H1 (cell line): ENCODE data around the gene PTH1R. TPM values are rescaled to one million over a fixed set of nuclear protein-coding genes. Genes with fewer than 3 reads are reported as not detected.

Source experiments
- CTCF ChIA-PET: fragments of 300-600 bp; sonication (Branson Sonifier 250); formaldehyde crosslinking; loops from one replicate; lab custom pipeline; 2021; ENCODE audit not compliant: partially characterized antibody; lab: Charles Lee
- POLR2A ChIA-PET: fragments of 300-600 bp; sonication (Branson Sonifier 250); formaldehyde crosslinking; loops from one replicate; lab custom pipeline; 2021; ENCODE audit warnings: inconsistent platforms; ENCODE audit not compliant: partially characterized antibody; lab: Charles Lee
- DNase-seq, 2 experiments: peaks; one replicate each; pipeline versions ENCODE4 v3.0.0 to v3.0.0-alpha.2; 2010 to 2022; ENCODE audit warnings: low spot score in 2 of 2, low read depth in 1 of 2, mixed read lengths in 1 of 2
- FAIRE-seq: peaks from 2 replicates; lab custom pipeline; 2011; peaks lifted over from hg19 to GRCh38; lab: Jason Lieb, UNC
- H2AFZ ChIP-seq: 2 replicates; pipeline ENCODE4 v1.8.1; 2012; ENCODE audit warnings: low read length, inconsistent platforms
- H2AK5ac ChIP-seq: 2 replicates; pipeline ENCODE4 v1.6.1; 2013; ENCODE audit warnings: low read depth, low read length
- H2BK120ac ChIP-seq: replicated peaks from 2 replicates; pipeline ENCODE3; 2013; ENCODE audit warnings: low read depth, low read length, inconsistent platforms
- H2BK12ac ChIP-seq: 2 replicates; pipeline ENCODE4 v1.6.1; 2013; ENCODE audit warnings: low read depth, low read length
- H2BK15ac ChIP-seq: 2 replicates; pipeline ENCODE4 v1.6.1; 2013; ENCODE audit warnings: low read length
- H2BK20ac ChIP-seq: 2 replicates; pipeline ENCODE4 v1.6.1; 2013; ENCODE audit warnings: low read length
- H2BK5ac ChIP-seq: 2 replicates; pipeline ENCODE4 v1.6.1; 2013; ENCODE audit warnings: low read depth, low read length
- H3K14ac ChIP-seq: 2 replicates; pipeline ENCODE4 v1.6.1; 2013; ENCODE audit warnings: inconsistent platforms; ENCODE audit not compliant: insufficient read length
- H3K18ac ChIP-seq: 2 replicates; pipeline ENCODE4 v1.6.1; 2013; ENCODE audit warnings: low read length; ENCODE audit errors: extremely low read depth
- H3K23ac ChIP-seq: 2 replicates; pipeline ENCODE4 v1.6.1; 2013; ENCODE audit warnings: inconsistent platforms; ENCODE audit not compliant: insufficient read length
- H3K23me2 ChIP-seq: 2 replicates; pipeline ENCODE4 v1.6.1; 2013; ENCODE audit warnings: low read depth, low read length
- H3K27ac ChIP-seq: 2 replicates; pipeline ENCODE4 v1.6.1; 2011; ENCODE audit warnings: low read depth, low read length, inconsistent platforms
- H3K27me3 ChIP-seq, 4 experiments: replicated peaks in 1 of 4; 1 replicate in 1 of 4; 2 replicates in 3 of 4; pipeline versions ENCODE4 v1.6.1 to v1.8.1; 2011 to 2013; ENCODE audit warnings: low read length in 3 of 4, mild to moderate bottlenecking in 3 of 4, inconsistent platforms in 2 of 4, mixed read lengths in 2 of 4, moderate library complexity in 1 of 4; ENCODE audit not compliant: control insufficient read depth in 3 of 4, insufficient read depth in 3 of 4; ENCODE audit errors: extremely low read depth in 1 of 4
- H3K36me3 ChIP-seq, 4 experiments: 2 replicates each; pipeline versions ENCODE4 v1.6.1 to v1.8.1; 2011 to 2013; ENCODE audit warnings: mild to moderate bottlenecking in 4 of 4, low read length in 3 of 4, moderate library complexity in 2 of 4, control low read depth in 1 of 4, inconsistent platforms in 1 of 4; ENCODE audit not compliant: insufficient read depth in 4 of 4, control insufficient read depth in 2 of 4
- H3K4ac ChIP-seq: replicated peaks from 2 replicates; pipeline ENCODE3; 2013; ENCODE audit warnings: low read length, low read depth, mixed read lengths, inconsistent platforms; ENCODE audit not compliant: insufficient read length
- H3K4me1 ChIP-seq, 4 experiments: replicated peaks in 1 of 4; 1 replicate in 1 of 4; 2 replicates in 3 of 4; pipeline versions ENCODE4 v1.6.1 to v1.8.1; 2011 to 2013; ENCODE audit warnings: low read length in 3 of 4, inconsistent platforms in 2 of 4, mixed read lengths in 1 of 4; ENCODE audit not compliant: insufficient read depth in 4 of 4, control insufficient read depth in 3 of 4
- H3K4me2 ChIP-seq, 2 experiments: 2 replicates each; pipeline versions ENCODE4 v1.6.1 to v1.8.1; 2011 to 2013; ENCODE audit warnings: low read depth in 2 of 2, low read length in 2 of 2, control low read depth in 1 of 2, inconsistent platforms in 1 of 2, mild to moderate bottlenecking in 1 of 2; ENCODE audit not compliant: insufficient read depth in 1 of 2
- H3K4me3 ChIP-seq, 4 experiments: fragments of 200-600, 300-600 bp in 1 of 4; sonication (generic), shearing (Covaris generic), sonication (Bioruptor Twin) in 1 of 4; 2 replicates each; pipeline versions ENCODE4 v1.5.1 to v1.8.1; 2011 to 2016; ENCODE audit warnings: low read length in 4 of 4, low read depth in 3 of 4, control low read depth in 2 of 4, inconsistent platforms in 2 of 4, mild to moderate bottlenecking in 2 of 4, mixed read lengths in 1 of 4, moderate library complexity in 1 of 4; ENCODE audit not compliant: insufficient read depth in 2 of 4; ENCODE audit errors: extremely low read depth in 1 of 4
- H3K56ac ChIP-seq: replicated peaks from 2 replicates; pipeline ENCODE3; 2013; ENCODE audit warnings: low read depth, mild to moderate bottlenecking, mixed read lengths, low read length, inconsistent platforms; ENCODE audit not compliant: insufficient read length
- H3K79me1 ChIP-seq: 2 replicates; pipeline ENCODE4 v1.6.1; 2013; ENCODE audit warnings: low read depth, low read length, control low read depth
- H3K79me2 ChIP-seq, 2 experiments: 2 replicates each; pipeline versions ENCODE4 v1.6.1 to v1.8.1; 2012 to 2013; ENCODE audit warnings: low read length in 2 of 2, mild to moderate bottlenecking in 2 of 2, inconsistent platforms in 1 of 2; ENCODE audit not compliant: insufficient read depth in 2 of 2, control insufficient read depth in 1 of 2
- H3K9ac ChIP-seq, 4 experiments: replicated peaks in 1 of 4; 1 replicate in 1 of 4; 2 replicates in 3 of 4; pipeline versions ENCODE4 v1.6.1 to v1.8.1; 2011 to 2013; ENCODE audit warnings: low read depth in 3 of 4, low read length in 3 of 4, control low read depth in 2 of 4, mild to moderate bottlenecking in 2 of 4, moderate library complexity in 2 of 4, inconsistent platforms in 1 of 4; ENCODE audit errors: extremely low read depth in 1 of 4
- H3K9me3 ChIP-seq, 2 experiments: 2 replicates each; pipeline versions ENCODE4 v1.6.1 to v1.8.1; 2012 to 2013; ENCODE audit warnings: mild to moderate bottlenecking in 2 of 2, moderate library complexity in 2 of 2, control low read depth in 1 of 2, inconsistent platforms in 1 of 2, low read depth in 1 of 2, low read length in 1 of 2, mixed read lengths in 1 of 2; ENCODE audit not compliant: insufficient read depth in 2 of 2
- H4K20me1 ChIP-seq, 2 experiments: replicated peaks in 1 of 2; 2 replicates each; pipeline versions ENCODE3 to v1.8.1; 2011 to 2013; ENCODE audit warnings: inconsistent platforms in 2 of 2, low read length in 2 of 2, mild to moderate bottlenecking in 1 of 2; ENCODE audit not compliant: insufficient read depth in 2 of 2, control insufficient read depth in 1 of 2
- H4K5ac ChIP-seq: 2 replicates; pipeline ENCODE4 v1.6.1; 2013; ENCODE audit warnings: low read length, low read depth, mixed read lengths, inconsistent platforms; ENCODE audit not compliant: insufficient read length
- H4K8ac ChIP-seq: 2 replicates; pipeline ENCODE4 v1.8.0; 2013; ENCODE audit warnings: mild to moderate bottlenecking, moderate library complexity, low read length, inconsistent platforms; ENCODE audit not compliant: insufficient read depth; ENCODE audit errors: extremely low read depth
- H4K91ac ChIP-seq: replicated peaks from 2 replicates; pipeline ENCODE3; 2013; ENCODE audit warnings: low read length, mixed read lengths, inconsistent platforms; ENCODE audit not compliant: insufficient read length
- CBX5 ChIP-seq: fragments of 300-800, 300-1000 bp; sonication (generic); IDR thresholded peaks from 2 replicates; pipeline ENCODE4 v1.7.1; 2016; ENCODE audit warnings: antibody characterized with exemption, low read length, low read depth
- FOSL1 ChIP-seq: IDR thresholded peaks from 2 replicates; pipeline ENCODE4 v1.6.1; 2011; ENCODE audit warnings: mild to moderate bottlenecking, low read depth, low read length, moderate library complexity; ENCODE audit not compliant: insufficient read depth
- RXRA ChIP-seq: IDR thresholded peaks from 2 replicates; pipeline ENCODE4 v1.6.1; 2011; ENCODE audit warnings: low read depth, mild to moderate bottlenecking, low read length, moderate library complexity; ENCODE audit not compliant: insufficient read depth
- SUZ12 ChIP-seq: fragments of 200-600 bp; sonication (generic); IDR thresholded peaks from 2 replicates; pipeline ENCODE4 v1.6.1; 2012; ENCODE audit warnings: mild to moderate bottlenecking, inconsistent platforms, low read length, moderate library complexity, mixed read lengths
- USF2 ChIP-seq: IDR thresholded peaks from 2 replicates; pipeline ENCODE4 v1.6.1; 2011; ENCODE audit warnings: low read length, improper control_type of control experiment
- YY1 ChIP-seq: IDR thresholded peaks from 2 replicates; pipeline ENCODE4 v1.6.1; 2011; ENCODE audit warnings: low read depth, mild to moderate bottlenecking, low read length
- WGBS, 2 experiments: shearing (Covaris generic) in 1 of 2; methylation state at CpG; one replicate each; pipeline versions ENCODE4 v1.1.6 to v1.1.7; 2013 to 2015; ENCODE audit warnings: low lambda C conversion rate in 2 of 2, mixed read lengths in 2 of 2, inconsistent platforms in 1 of 2, low coverage in 1 of 2, missing lambda C conversion rate in 1 of 2; ENCODE audit not compliant: insufficient replicate concordance in 2 of 2, insufficient coverage in 1 of 2, insufficient read length in 1 of 2; ENCODE audit errors: extremely low coverage in 1 of 2, missing lambda C conversion rate in 1 of 2; 5-methylcytosine and 5-hydroxymethylcytosine counted together
- polyA plus RNA-seq, 7 experiments: library from polyadenylated mRNA; depleted of rRNA in 3 of 7; stranded (reverse) in 5 of 7; unstranded in 2 of 7; fragments of >200 nt in 5 of 7; fragments of 200-250 nt in 2 of 7; gene quantifications; 1 replicate in 5 of 7; 2 replicates in 1 of 7; 4 replicates in 1 of 7; pipeline versions ENCODE4 v1.2.1 to v1.2.3, GENCODE V29; 2011 to 2013; ENCODE audit warnings: missing spikeins in 2 of 7, mixed read lengths in 2 of 7
- total RNA-seq: library from RNA; stranded (reverse); fragmentation: NEBNext Ultra II Directional; extraction: Animal tissue kit (Norgen Biotek cat#: 25700); gene quantifications from 2 replicates; pipeline ENCODE4 v1.2.1, GENCODE V29; 2021

The PTH1R gene
- total and polyA plus RNA-seq, 2 of the 8 experiments (the other 6 are each of a cell fraction or from before 2014, with no cell fraction given), result 0.57 to 1.5 TPM

GRCh38 chr3:46901061-46901460, 23.5 kb downstream of the PTH1R start:
- H2AK5ac ChIP-seq, result no peak overlapping the region
- no peak overlapping the region for H2AFZ ChIP-seq
- H3K18ac ChIP-seq, result no peak overlapping the region
- TF ChIP-seq FOSL1, result no peak
- no peak for TF ChIP-seq USF2
- TF ChIP-seq CBX5, result no peak
- no peak for TF ChIP-seq RXRA
- no peak for TF ChIP-seq YY1
- no peak for TF ChIP-seq SUZ12
- TF ChIP-seq, all 59 proteins: peak for 0
- Histone ChIP-seq H3K27me3 (peaks cover 0 to 26% (median 20%) of the 10 kb centered on the region in 4 experiments; a peak in 5 of 7 replicates), H3K56ac (no peak overlapping the region), H2BK12ac (no peak overlapping the region), H3K4ac (no peak overlapping the region), H4K5ac (no peak overlapping the region), H3K79me1 (no peaks in the 10 kb centered on the region), H3K23me2 (peaks cover 5% of the 10 kb centered on the region; the same call in 1 of the 2 replicates), H3K4me3 (no peak overlapping the region), H3K9ac (no peak overlapping the region), H3K79me2 (no peaks in the 10 kb centered on the region), H3K4me1 (peaks cover 0 to 7% (median 2%) of the 10 kb centered on the region in 4 experiments; a peak in 4 of 7 replicates), H2BK20ac (no peak overlapping the region), H2BK120ac (no peak overlapping the region), H2BK15ac (no peak overlapping the region), H3K27ac (no peak overlapping the region), H2BK5ac (no peak overlapping the region), H3K23ac (no peak overlapping the region), H4K8ac (no peak overlapping the region), H3K36me3 (no peaks in the 10 kb centered on the region), H4K91ac (no peak overlapping the region), H3K14ac (no peak overlapping the region), H3K4me2 (no peak overlapping the region), H4K20me1 (peaks cover 0 to 2% of the 10 kb centered on the region in 2 experiments), H3K9me3 (no peaks in the 10 kb centered on the region)
- FAIRE-seq (no peak), DNase-seq (no peak)
- WGBS, 2 experiments, result 83% methylated on average over 3 of the region's 3 CpGs; no CpG with 5 or more reads in 1 of the 2 experiments
- ChIA-PET POLR2A (interaction anchor here (1.0 to 1.6 kb wide), 3 partner anchors 8 to 480 kb away, joined by 3 to 4 read pairs (median 3); partner anchors contain the start of gene PTPN23), CTCF (interaction anchor here (0.5 to 13.3 kb wide), 17 partner anchors 8 to 517 kb away, joined by 3 to 91 read pairs (median 5); partner anchors contain the start of gene MYL3)
